ENCODE data around the gene ZNF134.

ZNF134 gene

DNA sequence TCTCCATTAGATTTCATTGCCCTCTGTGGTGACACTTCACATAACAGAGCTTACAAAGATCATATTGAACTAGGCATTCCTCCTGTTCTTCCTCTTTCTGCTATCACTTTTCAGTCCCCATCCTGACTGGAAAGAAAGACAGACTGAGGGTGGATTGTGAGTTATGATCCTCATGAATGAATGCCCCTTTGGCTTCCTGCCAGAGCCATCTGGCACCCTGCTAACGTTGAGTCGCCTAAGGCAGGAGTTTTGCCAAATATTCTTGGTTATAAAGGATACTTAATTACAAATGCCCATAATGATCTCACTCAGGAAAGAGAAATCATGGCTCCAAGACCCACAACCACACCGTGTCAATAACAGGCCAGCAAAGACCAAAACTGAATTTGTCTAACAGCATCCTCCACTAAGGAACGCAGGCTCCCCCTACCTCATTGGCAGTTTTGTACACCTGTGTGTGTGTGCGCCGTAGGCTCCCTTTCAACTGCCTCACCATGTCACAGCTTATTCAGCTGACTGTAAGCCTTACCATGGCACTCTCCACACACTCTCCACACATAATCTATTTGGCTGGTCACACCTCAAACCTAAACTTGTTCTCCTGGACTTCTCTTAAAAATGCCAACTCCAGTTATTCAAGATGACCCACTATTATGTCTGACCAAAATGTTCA lies 34.4 kb downstream of the ZNF134 start:
- DNase-seq (ENCODE audit: low spot score) (no peak), ATAC-seq (ENCODE audit: low read depth) (no peak)
- Histone ChIP-seq H3K27me3 (ENCODE audit: insufficient read depth, poor library complexity, severe bottlenecking) (no peaks in the 10 kb centered on the region), H3K9me3 (ENCODE audit: severe bottlenecking) (peaks cover 8% of the 10 kb centered on the region), H3K4me1 (ENCODE audit: insufficient read depth, poor library complexity, severe bottlenecking) (peaks cover 7% of the 10 kb centered on the region), H3K4me3 (ENCODE audit: severe bottlenecking) (no peak overlapping the region), H3K27ac (ENCODE audit: poor library complexity, severe bottlenecking) (no peak overlapping the region), H3K36me3 (ENCODE audit: low read depth) (no peaks in the 10 kb centered on the region)
- TF ChIP-seq, protein P1, sequence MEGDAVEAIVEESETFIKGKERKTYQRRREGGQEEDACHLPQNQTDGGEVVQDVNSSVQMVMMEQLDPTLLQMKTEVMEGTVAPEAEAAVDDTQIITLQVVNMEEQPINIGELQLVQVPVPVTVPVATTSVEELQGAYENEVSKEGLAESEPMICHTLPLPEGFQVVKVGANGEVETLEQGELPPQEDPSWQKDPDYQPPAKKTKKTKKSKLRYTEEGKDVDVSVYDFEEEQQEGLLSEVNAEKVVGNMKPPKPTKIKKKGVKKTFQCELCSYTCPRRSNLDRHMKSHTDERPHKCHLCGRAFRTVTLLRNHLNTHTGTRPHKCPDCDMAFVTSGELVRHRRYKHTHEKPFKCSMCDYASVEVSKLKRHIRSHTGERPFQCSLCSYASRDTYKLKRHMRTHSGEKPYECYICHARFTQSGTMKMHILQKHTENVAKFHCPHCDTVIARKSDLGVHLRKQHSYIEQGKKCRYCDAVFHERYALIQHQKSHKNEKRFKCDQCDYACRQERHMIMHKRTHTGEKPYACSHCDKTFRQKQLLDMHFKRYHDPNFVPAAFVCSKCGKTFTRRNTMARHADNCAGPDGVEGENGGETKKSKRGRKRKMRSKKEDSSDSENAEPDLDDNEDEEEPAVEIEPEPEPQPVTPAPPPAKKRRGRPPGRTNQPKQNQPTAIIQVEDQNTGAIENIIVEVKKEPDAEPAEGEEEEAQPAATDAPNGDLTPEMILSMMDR (IDR thresholded peaks at IDR 0.05; ENCODE audit: poor library complexity, severe bottlenecking), result no peak

DNA sequence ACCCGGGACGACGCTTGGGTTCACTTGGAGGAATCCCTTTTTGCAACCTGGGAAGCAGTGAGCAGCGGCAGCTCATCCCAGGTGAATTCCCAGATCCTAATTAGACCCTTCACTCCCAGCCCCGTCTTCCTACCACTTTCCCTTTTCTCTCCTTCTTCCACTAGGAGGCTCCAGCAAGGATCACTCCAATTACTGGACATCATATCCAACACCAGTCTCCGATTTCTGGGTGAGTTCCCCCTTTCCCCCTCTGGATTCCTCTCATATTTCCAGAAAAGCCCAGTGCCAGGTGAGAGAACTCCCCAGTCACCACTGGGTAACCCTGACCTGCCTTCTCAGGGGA lies 37.6 kb downstream of the ZNF134 start:
- ATAC-seq (ENCODE audit: low read depth) (no peak), DNase-seq (ENCODE audit: low spot score) (no peak)
- Histone ChIP-seq H3K36me3 (ENCODE audit: low read depth) (no peaks in the 10 kb centered on the region), H3K4me3 (ENCODE audit: severe bottlenecking) (no peak overlapping the region), H3K27me3 (ENCODE audit: insufficient read depth, poor library complexity, severe bottlenecking) (no peaks in the 10 kb centered on the region), H3K9me3 (ENCODE audit: severe bottlenecking) (peaks cover 8% of the 10 kb centered on the region), H3K27ac (ENCODE audit: poor library complexity, severe bottlenecking) (peak overlapping the region; percentile 20), H3K4me1 (ENCODE audit: insufficient read depth, poor library complexity, severe bottlenecking) (peaks cover 7% of the 10 kb centered on the region)
- TF ChIP-seq, protein P1 (IDR thresholded peaks at IDR 0.05; ENCODE audit: poor library complexity, severe bottlenecking), result no peak

DNA sequence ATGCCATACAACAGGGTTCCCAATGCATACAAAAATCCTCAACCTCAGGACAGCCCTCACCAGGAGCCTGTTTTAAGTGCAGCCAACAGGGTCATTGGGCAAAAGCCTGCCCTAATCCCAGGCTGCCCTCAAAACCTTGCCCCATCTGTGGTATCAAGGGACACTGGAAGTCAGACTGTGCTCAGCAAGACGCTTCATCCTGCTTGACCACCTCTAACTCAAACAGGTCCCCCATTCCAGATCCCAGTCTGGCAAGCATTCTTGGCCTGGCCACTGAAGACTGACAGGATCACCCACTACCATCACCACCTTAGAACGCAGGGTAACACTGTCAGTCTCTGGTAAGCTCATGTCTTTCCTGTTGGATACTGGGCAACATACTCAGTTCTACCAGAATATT lies 39.6 kb downstream of the ZNF134 start:
- H3K4me1 ChIP-seq (ENCODE audit: insufficient read depth, poor library complexity, severe bottlenecking), result peaks cover 7% of the 10 kb centered on the region
- ATAC-seq (ENCODE audit: low read depth) (no peak), DNase-seq (ENCODE audit: low spot score) (no peak)
- H3K36me3 ChIP-seq (ENCODE audit: low read depth), result no peaks in the 10 kb centered on the region
- peaks cover 8% of the 10 kb centered on the region for H3K9me3 ChIP-seq (ENCODE audit: severe bottlenecking)
- no peak overlapping the region for H3K4me3 ChIP-seq (ENCODE audit: severe bottlenecking)
- no peaks in the 10 kb centered on the region for H3K27me3 ChIP-seq (ENCODE audit: insufficient read depth, poor library complexity, severe bottlenecking)
- TF ChIP-seq, protein P1 (IDR thresholded peaks at IDR 0.05; ENCODE audit: poor library complexity, severe bottlenecking), result no peak
- no peak overlapping the region for H3K27ac ChIP-seq (ENCODE audit: poor library complexity, severe bottlenecking)

DNA sequence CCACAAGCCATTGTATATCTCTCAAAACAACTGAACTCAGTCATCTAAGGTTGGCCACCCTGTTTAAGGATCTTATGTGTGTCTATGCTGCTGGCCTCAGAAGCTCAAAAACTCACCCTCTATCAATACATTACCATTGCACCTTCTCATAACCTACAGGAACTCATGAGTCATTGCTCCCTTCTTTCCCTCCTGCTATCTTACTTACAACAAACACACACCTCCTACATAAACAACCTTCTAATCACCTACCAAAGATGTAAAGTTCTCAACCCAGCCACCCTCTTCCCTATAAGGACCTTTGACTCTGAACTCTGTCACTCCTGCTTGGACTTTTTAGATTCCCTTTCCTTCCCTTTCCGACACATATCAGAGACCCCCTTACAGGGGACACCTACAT lies 41.4 kb downstream of the ZNF134 start:
- Histone ChIP-seq H3K4me3 (ENCODE audit: severe bottlenecking) (no peak overlapping the region), H3K27ac (ENCODE audit: poor library complexity, severe bottlenecking) (no peak overlapping the region), H3K36me3 (ENCODE audit: low read depth) (no peaks in the 10 kb centered on the region), H3K4me1 (ENCODE audit: insufficient read depth, poor library complexity, severe bottlenecking) (peaks cover 7% of the 10 kb centered on the region), H3K27me3 (ENCODE audit: insufficient read depth, poor library complexity, severe bottlenecking) (no peaks in the 10 kb centered on the region), H3K9me3 (ENCODE audit: severe bottlenecking) (peaks cover 5% of the 10 kb centered on the region)
- ATAC-seq (ENCODE audit: low read depth) (no peak), DNase-seq (ENCODE audit: low spot score) (no peak)
- TF ChIP-seq, protein P1 (IDR thresholded peaks at IDR 0.05; ENCODE audit: poor library complexity, severe bottlenecking), result no peak

DNA sequence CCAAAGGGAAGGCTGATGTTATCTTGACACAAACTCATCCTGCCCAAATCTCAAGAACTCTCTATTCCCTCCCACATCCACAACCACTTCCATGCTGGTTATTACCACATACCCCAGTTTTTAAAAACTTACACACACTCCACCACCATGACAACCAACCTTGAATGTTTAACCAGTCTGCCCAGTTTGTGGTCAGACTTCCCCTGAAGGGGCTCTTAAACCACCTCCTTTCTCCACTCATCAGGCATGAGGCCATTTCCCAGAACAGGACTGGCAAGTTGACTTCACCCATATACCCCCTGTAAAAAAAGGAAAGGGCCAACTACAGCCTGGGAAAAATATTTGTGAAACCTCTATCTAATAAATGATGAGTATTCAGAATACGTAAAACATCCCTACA lies 42.3 kb downstream of the ZNF134 start:
- ATAC-seq (ENCODE audit: low read depth) (no peak), DNase-seq (ENCODE audit: low spot score) (no peak)
- Histone ChIP-seq H3K27ac (ENCODE audit: poor library complexity, severe bottlenecking) (no peak overlapping the region), H3K9me3 (ENCODE audit: severe bottlenecking) (no peaks in the 10 kb centered on the region), H3K4me3 (ENCODE audit: severe bottlenecking) (no peak overlapping the region), H3K36me3 (ENCODE audit: low read depth) (no peaks in the 10 kb centered on the region), H3K4me1 (ENCODE audit: insufficient read depth, poor library complexity, severe bottlenecking) (peaks cover 5% of the 10 kb centered on the region), H3K27me3 (ENCODE audit: insufficient read depth, poor library complexity, severe bottlenecking) (no peaks in the 10 kb centered on the region)
- TF ChIP-seq, protein P1 (IDR thresholded peaks at IDR 0.05; ENCODE audit: poor library complexity, severe bottlenecking), result no peak

All from RWPE2 (cell line).